K562 (cell line): Measurements from ENCODE around the gene NAT14. TPM values are rescaled to one million over a fixed set of nuclear protein-coding genes. Genes with fewer than 3 reads are reported as not detected.
A peak's percentile ranks its signal among the peaks of the same experiment; 100 is the strongest.

ENCODE experiments used
- ARHGAP35 ChIP-seq: fragments of 450-650 bp; IDR thresholded peaks from 2 replicates; pipeline ENCODE4 v1.6.1; 2018; ENCODE audit not compliant: partially characterized antibody
- BDP1 ChIP-seq: IDR thresholded peaks from 3 replicates; pipeline ENCODE4 v1.6.1; 2011; ENCODE audit not compliant: insufficient read length, insufficient read depth
- CEBPG ChIP-seq, 3 experiments: fragments of 200-800 bp in 1 of 3; sonication (Bioruptor generic) in 1 of 3; sonication (generic) in 1 of 3; formaldehyde crosslinking in 1 of 3; IDR thresholded peaks in 2 of 3; conservative IDR thresholded peaks in 1 of 3; 2 replicates each; pipeline versions ENCODE4 v1.6.1 to v1.8.0; 2016 to 2022; ENCODE audit warnings: missing compliant biosample characterization in 2 of 3, missing genetic modification characterization in 2 of 3, mild to moderate bottlenecking in 1 of 3, missing genetic modification reagents in 1 of 3
- HBP1 ChIP-seq: fragments of 450-650 bp; formaldehyde crosslinking; IDR thresholded peaks from 2 replicates; pipeline ENCODE4 v1.4.0; 2022; ENCODE audit warnings: missing genetic modification characterization
- NEUROD1 ChIP-seq: fragments of 150-350 bp; IDR thresholded peaks from 2 replicates; pipeline ENCODE4 v1.6.1; 2014; ENCODE audit warnings: borderline replicate concordance, low read length, low read depth; ENCODE audit not compliant: partially characterized antibody
- PRPF4 ChIP-seq: fragments of 200-400 bp; formaldehyde crosslinking; IDR thresholded peaks from one replicate; pipeline ENCODE4 v1.6.1; 2017; ENCODE audit warnings: low read length, low read depth, mild to moderate bottlenecking; ENCODE audit not compliant: insufficient read depth, poor library complexity, severe bottlenecking
- TBL1XR1 ChIP-seq, 2 experiments: IDR thresholded peaks; 2 replicates each; pipeline ENCODE4 v1.6.1; 2012; ENCODE audit warnings: improper control_type of control experiment in 2 of 2, low read length in 2 of 2, mild to moderate bottlenecking in 1 of 2
- ZNF512 ChIP-seq: IDR thresholded peaks from 2 replicates; pipeline ENCODE4 v1.6.1; 2016; ENCODE audit warnings: missing genetic modification characterization, missing compliant biosample characterization
- polyA plus RNA-seq, 8 experiments: library from polyadenylated mRNA; depleted of rRNA in 4 of 8; stranded (reverse) in 5 of 8; unstranded in 3 of 8; fragments of >200 nt; fragmentation: Nextera tagmentation in 2 of 8; fragmentation: Illumina TruSeq in 1 of 8; extraction: Ambion mirVana in 2 of 8; extraction: Trizol in 1 of 8; gene quantifications; 2 replicates each; pipeline versions ENCODE4 v1.2.1 to v1.2.3, GENCODE V29; 2011 to 2014; ENCODE audit warnings: inconsistent platforms in 1 of 8, missing spikeins in 1 of 8
- total RNA-seq, 7 experiments: library from RNA; depleted of rRNA in 6 of 7; stranded (reverse); fragments of >200 nt in 6 of 7; fragmentation: Illumina TruSeq in 2 of 7; extraction: Trizol in 2 of 7; gene quantifications; 2 replicates each; pipeline versions ENCODE4 v1.2.1 to v1.2.3, GENCODE V29; 2011 to 2021; ENCODE audit warnings: low replicate concordance in 1 of 7
- TF ChIP-seq, protein P1 (sequence below): sonication (generic); formaldehyde crosslinking; IDR thresholded peaks from 2 replicates; pipeline ENCODE4 v1.8.0; 2022; ENCODE audit warnings: mild to moderate bottlenecking, missing genetic modification reagents
- TF ChIP-seq, protein P2 (sequence below): sonication (generic); formaldehyde crosslinking; IDR thresholded peaks from 2 replicates; pipeline ENCODE4 v1.8.0; 2022; ENCODE audit warnings: missing genetic modification reagents, mild to moderate bottlenecking, moderate library complexity, borderline replicate concordance

Gene NAT14
- total and polyA plus RNA-seq, 9 of the 15 experiments (the other 6 are each of a cell fraction or from before 2014, with no cell fraction given) = 2.4 to 77.0 (median 26.7) TPM

GRCh38 chr19:55478364-55478763 is 6.6 kb upstream of the NAT14 start (continued):
- no peak for TF ChIP-seq BDP1
- no peak for TF ChIP-seq ZNF512 (tag)
- TF ChIP-seq, protein P1, sequence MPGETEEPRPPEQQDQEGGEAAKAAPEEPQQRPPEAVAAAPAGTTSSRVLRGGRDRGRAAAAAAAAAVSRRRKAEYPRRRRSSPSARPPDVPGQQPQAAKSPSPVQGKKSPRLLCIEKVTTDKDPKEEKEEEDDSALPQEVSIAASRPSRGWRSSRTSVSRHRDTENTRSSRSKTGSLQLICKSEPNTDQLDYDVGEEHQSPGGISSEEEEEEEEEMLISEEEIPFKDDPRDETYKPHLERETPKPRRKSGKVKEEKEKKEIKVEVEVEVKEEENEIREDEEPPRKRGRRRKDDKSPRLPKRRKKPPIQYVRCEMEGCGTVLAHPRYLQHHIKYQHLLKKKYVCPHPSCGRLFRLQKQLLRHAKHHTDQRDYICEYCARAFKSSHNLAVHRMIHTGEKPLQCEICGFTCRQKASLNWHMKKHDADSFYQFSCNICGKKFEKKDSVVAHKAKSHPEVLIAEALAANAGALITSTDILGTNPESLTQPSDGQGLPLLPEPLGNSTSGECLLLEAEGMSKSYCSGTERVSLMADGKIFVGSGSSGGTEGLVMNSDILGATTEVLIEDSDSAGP (CRISPR knock-in tag) = no peak
- TF ChIP-seq, protein P2, sequence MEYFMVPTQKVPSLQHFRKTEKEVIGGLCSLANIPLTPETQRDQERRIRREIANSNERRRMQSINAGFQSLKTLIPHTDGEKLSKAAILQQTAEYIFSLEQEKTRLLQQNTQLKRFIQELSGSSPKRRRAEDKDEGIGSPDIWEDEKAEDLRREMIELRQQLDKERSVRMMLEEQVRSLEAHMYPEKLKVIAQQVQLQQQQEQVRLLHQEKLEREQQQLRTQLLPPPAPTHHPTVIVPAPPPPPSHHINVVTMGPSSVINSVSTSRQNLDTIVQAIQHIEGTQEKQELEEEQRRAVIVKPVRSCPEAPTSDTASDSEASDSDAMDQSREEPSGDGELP (CRISPR knock-in tag) = 0 out of 2 replicates have a peak, but pooled peaks have one; percentile 20
- no peak for TF ChIP-seq PRPF4
- no peak for TF ChIP-seq HBP1 (CRISPR knock-in tag)
- no peak for TF ChIP-seq NEUROD1
- TF ChIP-seq TBL1XR1 (IDR thresholded peaks at IDR 0.05; ENCODE audit: low read length in 2 of 2) = no peak
- TF ChIP-seq CEBPG (CRISPR knock-in tag; IDR thresholded peaks at IDR 0.05) = no peak
- TF ChIP-seq CEBPG (tag; conservative IDR thresholded peaks at IDR 0.05 in 1 of 2, IDR thresholded peaks at IDR 0.05 in 1 of 2) = no peak
- TF ChIP-seq ARHGAP35 = no peak
